RWPE2 (cell line): ENCODE results near the gene FAM217B.

ENCODE experiments used
- ATAC-seq: fragments of 200-7000 bp; cut with Tn5 transposase; 3 replicates; pipeline ENCODE4 v1.9.1; 2021; ENCODE audit warnings: low read depth
- DNase-seq: peaks from one replicate; pipeline ENCODE4 v3.0.0-alpha.2; 2020; ENCODE audit warnings: low spot score
- H3K27ac ChIP-seq: fragments of 450-650 bp; 2 replicates; pipeline ENCODE4 v1.5.1; 2017; ENCODE audit warnings: mild to moderate bottlenecking; ENCODE audit not compliant: poor library complexity, severe bottlenecking
- H3K27me3 ChIP-seq: fragments of 250-450 bp; sonication (Bioruptor Pico); 2 replicates; pipeline ENCODE4 v1.5.1; 2021; ENCODE audit warnings: mild to moderate bottlenecking, moderate library complexity; ENCODE audit not compliant: insufficient read depth, poor library complexity, severe bottlenecking
- H3K36me3 ChIP-seq: fragments of 250-450 bp; sonication (Bioruptor Pico); 2 replicates; pipeline ENCODE4 v1.5.1; 2020; ENCODE audit warnings: low read depth, mild to moderate bottlenecking, moderate library complexity
- H3K4me1 ChIP-seq: fragments of 250-450 bp; sonication (Bioruptor Pico); 2 replicates; pipeline ENCODE4 v1.5.1; 2021; ENCODE audit warnings: mild to moderate bottlenecking, moderate library complexity; ENCODE audit not compliant: insufficient read depth, poor library complexity, severe bottlenecking
- H3K4me3 ChIP-seq: fragments of 250-450 bp; sonication (Bioruptor Pico); 2 replicates; pipeline ENCODE4 v1.5.1; 2021; ENCODE audit warnings: mild to moderate bottlenecking, moderate library complexity; ENCODE audit not compliant: severe bottlenecking
- H3K9me3 ChIP-seq: fragments of 250-450 bp; sonication (Bioruptor Pico); 2 replicates; pipeline ENCODE4 v1.5.1; 2021; ENCODE audit warnings: mild to moderate bottlenecking, moderate library complexity; ENCODE audit not compliant: severe bottlenecking
- TF ChIP-seq, protein P1 (sequence below): fragments of 450-650 bp; IDR thresholded peaks from one replicate; pipeline ENCODE4 v1.5.1; 2017; ENCODE audit warnings: mild to moderate bottlenecking, moderate library complexity; ENCODE audit not compliant: poor library complexity, severe bottlenecking

FAM217B gene

GRCh38 chr20:59923514-59923913 lies 16.7 kb upstream of the FAM217B start:
- ATAC-seq (no peak), DNase-seq (no peak)

GRCh38 chr20:59925359-59925758 lies 14.8 kb upstream of the FAM217B start:
- H3K27ac ChIP-seq: peak overlapping the region; percentile 16
- H3K4me1 ChIP-seq: peaks cover 13% of the 10 kb centered on the region
- DNase-seq (no peak), ATAC-seq (no peak)
- peaks cover 2% of the 10 kb centered on the region for H3K36me3 ChIP-seq
- TF ChIP-seq, protein P1, sequence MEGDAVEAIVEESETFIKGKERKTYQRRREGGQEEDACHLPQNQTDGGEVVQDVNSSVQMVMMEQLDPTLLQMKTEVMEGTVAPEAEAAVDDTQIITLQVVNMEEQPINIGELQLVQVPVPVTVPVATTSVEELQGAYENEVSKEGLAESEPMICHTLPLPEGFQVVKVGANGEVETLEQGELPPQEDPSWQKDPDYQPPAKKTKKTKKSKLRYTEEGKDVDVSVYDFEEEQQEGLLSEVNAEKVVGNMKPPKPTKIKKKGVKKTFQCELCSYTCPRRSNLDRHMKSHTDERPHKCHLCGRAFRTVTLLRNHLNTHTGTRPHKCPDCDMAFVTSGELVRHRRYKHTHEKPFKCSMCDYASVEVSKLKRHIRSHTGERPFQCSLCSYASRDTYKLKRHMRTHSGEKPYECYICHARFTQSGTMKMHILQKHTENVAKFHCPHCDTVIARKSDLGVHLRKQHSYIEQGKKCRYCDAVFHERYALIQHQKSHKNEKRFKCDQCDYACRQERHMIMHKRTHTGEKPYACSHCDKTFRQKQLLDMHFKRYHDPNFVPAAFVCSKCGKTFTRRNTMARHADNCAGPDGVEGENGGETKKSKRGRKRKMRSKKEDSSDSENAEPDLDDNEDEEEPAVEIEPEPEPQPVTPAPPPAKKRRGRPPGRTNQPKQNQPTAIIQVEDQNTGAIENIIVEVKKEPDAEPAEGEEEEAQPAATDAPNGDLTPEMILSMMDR: no peak
- no peaks in the 10 kb centered on the region for H3K9me3 ChIP-seq
- no peak overlapping the region for H3K4me3 ChIP-seq
- no peaks in the 10 kb centered on the region for H3K27me3 ChIP-seq

More at GRCh38 chr20:59923514-59923913, 16.7 kb upstream of the FAM217B start:
- Histone ChIP-seq H3K4me3 (no peak overlapping the region), H3K4me1 (peaks cover 13% of the 10 kb centered on the region), H3K27ac (no peak overlapping the region), H3K9me3 (no peaks in the 10 kb centered on the region), H3K27me3 (no peaks in the 10 kb centered on the region), H3K36me3 (peaks cover 16% of the 10 kb centered on the region)
- TF ChIP-seq, protein P1: no peak

- DNase-seq (no peak), ATAC-seq (peak; percentile 93)
- H3K36me3 ChIP-seq: no peaks in the 10 kb centered on the region; the same call in none of the 2 replicates
- H3K27ac ChIP-seq: peak overlapping the region; percentile 16
- TF ChIP-seq, protein P1: no peak
- peaks cover 13% of the 10 kb centered on the region for H3K4me1 ChIP-seq
- H3K27me3 ChIP-seq: no peaks in the 10 kb centered on the region
- no peaks in the 10 kb centered on the region for H3K9me3 ChIP-seq
- H3K4me3 ChIP-seq: no peak overlapping the region
Observed at GRCh38 chr20:59925899-59926298, 14.3 kb upstream of the FAM217B start.

DNA sequence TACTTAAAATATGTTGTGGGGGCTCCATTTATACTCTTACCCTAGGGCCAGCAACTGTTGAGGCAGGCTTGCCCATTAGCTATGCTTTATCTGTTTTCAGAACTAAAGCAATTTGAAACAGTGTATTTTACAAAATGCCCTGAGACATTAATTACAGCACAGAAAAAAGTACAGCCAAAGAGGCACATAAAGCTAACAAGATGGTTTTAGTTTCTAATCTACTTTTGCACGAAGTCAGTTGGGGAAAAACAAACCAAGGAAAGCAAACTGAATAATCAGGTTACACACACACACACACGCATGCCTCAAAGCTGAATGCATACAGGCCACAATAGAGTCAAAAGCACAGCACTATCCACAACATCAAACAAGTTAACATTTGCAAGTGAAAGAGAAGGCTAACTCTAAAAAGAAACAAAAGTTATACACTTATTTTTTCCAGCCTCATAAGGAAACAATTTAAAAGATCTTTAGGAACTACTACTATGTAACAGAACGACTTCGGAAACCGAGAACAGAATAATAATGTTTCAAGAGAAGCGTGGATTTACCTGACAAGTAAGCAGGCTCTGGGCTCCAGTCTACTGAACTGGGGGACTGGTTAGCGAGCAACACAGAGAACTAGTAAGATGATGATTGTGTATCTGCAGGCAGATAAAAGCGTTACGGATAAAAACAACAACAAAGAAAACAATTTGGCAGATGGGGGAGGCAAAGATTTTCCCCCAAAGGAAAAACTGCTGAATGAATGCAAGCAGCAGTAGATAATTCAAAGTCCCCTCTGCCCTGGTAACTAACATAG lies 8.5 kb upstream of the FAM217B start:
- Histone ChIP-seq H3K9me3 (no peaks in the 10 kb centered on the region), H3K27ac (no peak overlapping the region), H3K27me3 (no peaks in the 10 kb centered on the region), H3K4me3 (no peak overlapping the region), H3K36me3 (no peaks in the 10 kb centered on the region), H3K4me1 (peaks cover 10% of the 10 kb centered on the region)
- no peak for DNase-seq
- no peak for ATAC-seq
- TF ChIP-seq, protein P1: no peak
